K562 (cell line): ENCODE results near the gene SMARCA4. TPM values are rescaled to one million over a fixed set of nuclear protein-coding genes. Genes with fewer than 3 reads are reported as not detected.
A peak's percentile ranks its signal among the peaks of the same experiment; 100 is the strongest.

Source experiments
- ATAC-seq: fragments of 200-7000 bp; cut with Tn5 transposase; 3 replicates; pipeline ENCODE4 v1.9.1; 2020; ENCODE audit warnings: moderate library complexity
- BruUV-seq: library from RNA; stranded (reverse); fragments of 400-500 nt; replicated peaks from 2 replicates; lab custom pipeline; 2021; lab: Mats Ljungman, UMichigan
- CTCF ChIA-PET: fragments of 300-600 bp; formaldehyde crosslinking; extraction: SDS; loops from one replicate; lab custom pipeline; 2021; ENCODE audit warnings: low intra/inter-chr PET ratio; lab: Yijun Ruan, JAX
- POLR2A ChIA-PET: fragments of 300-600, 350-650 bp; sonication (Branson Sonifier 250); formaldehyde crosslinking; extraction: SDS; loops from one replicate; lab custom pipeline; 2021; ENCODE audit warnings: antibody characterized with exemption, inconsistent platforms; lab: Yijun Ruan, JAX
- DNase-seq, 4 experiments: peaks; one replicate each; pipeline versions ENCODE4 v3.0.0 to v3.0.0-alpha.2; 2011 to 2018; ENCODE audit warnings: low spot score in 3 of 4, mixed read lengths in 3 of 4; ENCODE audit errors: extremely low read depth in 1 of 4
- FAIRE-seq: peaks from 2 replicates; lab custom pipeline; 2011; peaks lifted over from hg19 to GRCh38; lab: Jason Lieb, UNC
- H2AFZ ChIP-seq: 2 replicates; pipeline ENCODE4 v1.6.0; 2011; ENCODE audit warnings: low read depth, low read length, control low read depth, inconsistent platforms
- H3K27ac ChIP-seq: fragments of 200-600 bp; 3 replicates; pipeline ENCODE4 v1.8.0; 2011; ENCODE audit warnings: low read depth, mild to moderate bottlenecking, control low read depth, inconsistent platforms, low read length, moderate library complexity, mixed read lengths; ENCODE audit errors: extremely low read depth
- H3K27me3 ChIP-seq, 2 experiments: fragments of 300-600 bp in 1 of 2; 2 replicates in 1 of 2; 3 replicates in 1 of 2; pipeline versions ENCODE4 v1.6.0 to v1.8.0; 2011; ENCODE audit warnings: inconsistent platforms in 2 of 2, low read length in 2 of 2, mild to moderate bottlenecking in 1 of 2, mixed read lengths in 1 of 2, moderate library complexity in 1 of 2; ENCODE audit not compliant: control insufficient read depth in 2 of 2, insufficient read depth in 2 of 2
- H3K36me3 ChIP-seq: fragments of 300-600 bp; 3 replicates; pipeline ENCODE4 v1.8.0; 2011; ENCODE audit warnings: mild to moderate bottlenecking, low read length, inconsistent platforms; ENCODE audit not compliant: control insufficient read depth, insufficient read depth
- H3K4me1 ChIP-seq, 2 experiments: fragments of 200-600 bp in 1 of 2; replicated peaks in 1 of 2; 2 replicates in 1 of 2; 3 replicates in 1 of 2; pipeline versions ENCODE4 v1.5.1 to v1.8.0; 2011; ENCODE audit warnings: inconsistent platforms in 2 of 2, low read length in 2 of 2, mild to moderate bottlenecking in 1 of 2, mixed read lengths in 1 of 2, moderate library complexity in 1 of 2; ENCODE audit not compliant: control insufficient read depth in 2 of 2, insufficient read depth in 2 of 2
- H3K4me2 ChIP-seq: 2 replicates; pipeline ENCODE4 v1.6.1; 2011; ENCODE audit warnings: low read length, control low read depth, inconsistent platforms, mixed read lengths; ENCODE audit not compliant: insufficient read depth
- H3K4me3 ChIP-seq: fragments of 200-600 bp; sonication (generic), shearing (Covaris generic); 2 replicates; pipeline ENCODE4 v1.5.1; 2016; ENCODE audit warnings: control low read depth, inconsistent platforms
- H3K79me2 ChIP-seq: fragments of 200-600 bp; 3 replicates; pipeline ENCODE4 v1.8.0; 2011; ENCODE audit warnings: low read length, inconsistent platforms; ENCODE audit not compliant: control insufficient read depth, insufficient read depth
- H3K9ac ChIP-seq, 2 experiments: 2 replicates each; pipeline versions ENCODE4 v1.6.0 to v1.6.1; 2011; ENCODE audit warnings: low read depth in 2 of 2, low read length in 2 of 2, control low read depth in 1 of 2, inconsistent platforms in 1 of 2, mild to moderate bottlenecking in 1 of 2, mixed read lengths in 1 of 2; ENCODE audit not compliant: insufficient read depth in 1 of 2
- H3K9me1 ChIP-seq: one replicate; pipeline ENCODE4 v1.6.0; 2011; ENCODE audit warnings: inconsistent platforms, mild to moderate bottlenecking, low read length, moderate library complexity; ENCODE audit not compliant: control insufficient read depth, insufficient read depth
- H3K9me3 ChIP-seq: replicated peaks from 2 replicates; pipeline ENCODE4 v1.5.1; 2011; ENCODE audit warnings: low read depth, low read length, inconsistent platforms; ENCODE audit not compliant: control insufficient read depth, insufficient read depth
- H4K20me1 ChIP-seq: replicated peaks from 2 replicates; pipeline ENCODE4 v1.6.1; 2011; ENCODE audit warnings: low read length, inconsistent platforms, mixed read lengths; ENCODE audit not compliant: control insufficient read depth, insufficient read depth
- CBX8 ChIP-seq: fragments of 200-600 bp; sonication (generic); IDR thresholded peaks from 2 replicates; pipeline ENCODE4 v1.6.1; 2012; ENCODE audit warnings: borderline replicate concordance, mixed run types, low read depth, mild to moderate bottlenecking, moderate library complexity, mixed read lengths, low read length, control low read depth, inconsistent platforms; ENCODE audit not compliant: poor library complexity, severe bottlenecking; ENCODE audit errors: extremely low read depth
- EGR1 ChIP-seq: fragments of 450-650 bp; conservative IDR thresholded peaks from 2 replicates; pipeline ENCODE4 v1.6.1; 2017; ENCODE audit warnings: mild to moderate bottlenecking
- ETV6 ChIP-seq, 3 experiments: fragments of 150-350 bp in 1 of 3; sonication (generic) in 1 of 3; formaldehyde crosslinking in 1 of 3; IDR thresholded peaks; 2 replicates each; pipeline versions ENCODE4 v1.6.1 to v1.8.0; 2014 to 2022; ENCODE audit warnings: borderline replicate concordance in 2 of 3, low read depth in 2 of 3, antibody characterized with exemption in 1 of 3, low read length in 1 of 3, mild to moderate bottlenecking in 1 of 3, missing genetic modification reagents in 1 of 3
- MBD2 ChIP-seq: sonication (generic); IDR thresholded peaks from 2 replicates; pipeline ENCODE4 v1.6.1; 2016; ENCODE audit warnings: low read depth, borderline replicate concordance
- NFE2L1 ChIP-seq: fragments of 450-650 bp; IDR thresholded peaks from 2 replicates; pipeline ENCODE4 v1.6.1; 2016; ENCODE audit warnings: missing genetic modification characterization, low read depth, mild to moderate bottlenecking, missing compliant biosample characterization, moderate library complexity, borderline replicate concordance
- NFIC ChIP-seq: fragments of 450-650 bp; IDR thresholded peaks from 2 replicates; pipeline ENCODE4 v1.6.1; 2017; ENCODE audit warnings: mild to moderate bottlenecking, inconsistent platforms
- POLR2A ChIP-seq: fragments of 450-650 bp; conservative IDR thresholded peaks from 2 replicates; pipeline ENCODE4 v1.6.1; 2016
- POLR2AphosphoS2 ChIP-seq: IDR thresholded peaks from 2 replicates; pipeline ENCODE4 v1.6.1; 2012; ENCODE audit warnings: low read length, improper control_type of control experiment
- PPARD ChIP-seq: fragments of 250-450 bp; sonication (Bioruptor Pico); IDR thresholded peaks from 2 replicates; pipeline ENCODE4 v1.8.0; 2022; ENCODE audit warnings: inconsistent platforms, mild to moderate bottlenecking, moderate library complexity
- RAD51 ChIP-seq: fragments of 450-650 bp; IDR thresholded peaks from 2 replicates; pipeline ENCODE4 v1.7.1; 2016; ENCODE audit warnings: low read depth, mild to moderate bottlenecking, borderline replicate concordance
- RBFOX2 ChIP-seq: fragments of 200-400 bp; formaldehyde crosslinking; IDR thresholded peaks from 2 replicates; pipeline ENCODE4 v1.6.1; 2017; ENCODE audit warnings: low read depth, mild to moderate bottlenecking, low read length, moderate library complexity
- SUPT5H ChIP-seq: fragments of 450-650 bp; IDR thresholded peaks from 2 replicates; pipeline ENCODE4 v1.6.1; 2016
- TAF7 ChIP-seq: fragments of 450-650 bp; IDR thresholded peaks from 2 replicates; pipeline ENCODE4 v1.6.1; 2016; ENCODE audit warnings: missing genetic modification characterization, missing compliant biosample characterization
- ZNF224 ChIP-seq: sonication (generic); formaldehyde crosslinking; IDR thresholded peaks from 2 replicates; pipeline ENCODE4 v1.8.0; 2022; ENCODE audit warnings: mild to moderate bottlenecking, missing genetic modification reagents
- ZNF232 ChIP-seq: sonication (generic); formaldehyde crosslinking; IDR thresholded peaks from 2 replicates; pipeline ENCODE4 v1.8.0; 2022; ENCODE audit warnings: mild to moderate bottlenecking, missing genetic modification reagents
- ZNF316 ChIP-seq: fragments of 450-650 bp; IDR thresholded peaks from 2 replicates; pipeline ENCODE4 v1.6.1; 2016
- ZNF766 ChIP-seq: fragments of 200-800 bp; sonication (Bioruptor generic); conservative IDR thresholded peaks from 2 replicates; pipeline ENCODE4 v1.6.1; 2016; ENCODE audit warnings: missing genetic modification characterization, missing compliant biosample characterization
- ZNF830 ChIP-seq: fragments of 250-450 bp; sonication (Bioruptor Pico); IDR thresholded peaks from 2 replicates; pipeline ENCODE4 v1.5.0; 2021; ENCODE audit warnings: mild to moderate bottlenecking
- WGBS: fragments of 100-300 bp; shearing (Covaris generic); methylation state at CpG from one replicate; pipeline ENCODE4 v1.1.6; 2016; ENCODE audit warnings: low coverage, mixed read lengths; ENCODE audit not compliant: insufficient coverage; ENCODE audit errors: missing lambda C conversion rate; 5-methylcytosine and 5-hydroxymethylcytosine counted together
- in situ Hi-C: fragments of 300-500 bp; cut with MboI; formaldehyde crosslinking; loops from 4 replicates; pipeline ENCODE4 v1.15.0; 2018; ENCODE audit warnings: inconsistent platforms, mixed read lengths
- intact Hi-C: fragments of 100-400 bp; cut with micrococcal nuclease; formaldehyde crosslinking; loops from 2 replicates; pipeline ENCODE4 v1.14.2; 2022
- polyA plus RNA-seq, 8 experiments: library from polyadenylated mRNA; depleted of rRNA in 4 of 8; stranded (reverse) in 5 of 8; unstranded in 3 of 8; fragments of >200 nt; fragmentation: Nextera tagmentation in 2 of 8; fragmentation: Illumina TruSeq in 1 of 8; extraction: Ambion mirVana in 2 of 8; extraction: Trizol in 1 of 8; gene quantifications; 2 replicates each; pipeline versions ENCODE4 v1.2.1 to v1.2.3, GENCODE V29; 2011 to 2014; ENCODE audit warnings: inconsistent platforms in 1 of 8, missing spikeins in 1 of 8
- total RNA-seq, 7 experiments: library from RNA; depleted of rRNA in 6 of 7; stranded (reverse); fragments of >200 nt in 6 of 7; fragmentation: Illumina TruSeq in 2 of 7; extraction: Trizol in 2 of 7; gene quantifications; 2 replicates each; pipeline versions ENCODE4 v1.2.1 to v1.2.3, GENCODE V29; 2011 to 2021; ENCODE audit warnings: low replicate concordance in 1 of 7
- TF ChIP-seq, protein P1 (sequence below): sonication (generic); formaldehyde crosslinking; IDR thresholded peaks from 2 replicates; pipeline ENCODE4 v1.8.0; 2022; ENCODE audit warnings: missing genetic modification reagents, mild to moderate bottlenecking, moderate library complexity, borderline replicate concordance
- TF ChIP-seq, protein P2 (sequence below): fragments of 200-800 bp; sonication (Bioruptor generic); IDR thresholded peaks from 2 replicates; pipeline ENCODE4 v1.6.1; 2017; ENCODE audit warnings: missing genetic modification characterization, missing compliant biosample characterization
- TF ChIP-seq, protein P3 (sequence below): fragments of 450-650 bp; IDR thresholded peaks from 2 replicates; pipeline ENCODE4 v1.7.0; 2016; ENCODE audit warnings: borderline replicate concordance

The SMARCA4 gene
- total and polyA plus RNA-seq, 9 of the 15 experiments (the other 6 are each of a cell fraction or from before 2014, with no cell fraction given) = 19.3 to 207 (median 52.1) TPM

DNA sequence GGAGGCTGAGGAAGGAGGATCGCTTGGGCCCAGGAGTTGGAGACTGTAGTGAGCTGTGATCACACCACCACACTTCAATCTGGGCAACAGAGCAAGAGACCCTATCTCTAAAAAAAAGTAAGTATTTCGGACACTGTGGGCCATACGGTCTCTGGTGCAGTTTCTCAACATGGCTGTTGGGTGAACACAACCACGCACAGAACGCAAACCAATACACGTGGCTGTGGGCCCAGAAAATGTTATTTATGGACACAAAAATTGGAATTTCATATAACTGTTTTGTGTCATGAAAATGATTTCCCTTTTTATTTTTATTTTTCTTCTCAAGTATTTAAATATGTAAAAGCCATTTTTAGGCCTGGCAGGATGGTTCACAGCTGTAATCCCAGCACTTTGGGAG lies 147.9 kb downstream of the SMARCA4 start:
- ChIA-PET CTCF (no interaction called here), POLR2A (interaction anchor here (0.6 to 1.6 kb wide), 5 partner anchors 10 to 64 kb away, joined by 4 to 5 read pairs (median 5); no protein-coding TSS in a partner anchor)
- 92% methylated on average over 6 of the region's 6 CpGs for WGBS
- TSS peak; percentile 35 for BruUV-seq
- FAIRE-seq (no peak), DNase-seq (no peak), ATAC-seq (no peak)
- Histone ChIP-seq H4K20me1 (peaks cover 28% of the 10 kb centered on the region), H3K4me2 (no peak overlapping the region), H3K27me3 (no peaks in the 10 kb centered on the region), H3K27ac (no peak overlapping the region), H3K36me3 (peaks cover 96% of the 10 kb centered on the region), H3K4me1 (peaks cover 0 to 14% of the 10 kb centered on the region in 2 experiments; a peak in 1 of 5 replicates), H2AFZ (no peak overlapping the region), H3K79me2 (peaks cover 54% of the 10 kb centered on the region), H3K9ac (no peak overlapping the region), H3K4me3 (no peak overlapping the region), H3K9me3 (no peaks in the 10 kb centered on the region), H3K9me1 (peaks cover 4% of the 10 kb centered on the region)
- in situ Hi-C loops = no loop called here
- intact Hi-C loops = no loop called here
- TF ChIP-seq MBD2 = no peak
- TF ChIP-seq, protein P1, sequence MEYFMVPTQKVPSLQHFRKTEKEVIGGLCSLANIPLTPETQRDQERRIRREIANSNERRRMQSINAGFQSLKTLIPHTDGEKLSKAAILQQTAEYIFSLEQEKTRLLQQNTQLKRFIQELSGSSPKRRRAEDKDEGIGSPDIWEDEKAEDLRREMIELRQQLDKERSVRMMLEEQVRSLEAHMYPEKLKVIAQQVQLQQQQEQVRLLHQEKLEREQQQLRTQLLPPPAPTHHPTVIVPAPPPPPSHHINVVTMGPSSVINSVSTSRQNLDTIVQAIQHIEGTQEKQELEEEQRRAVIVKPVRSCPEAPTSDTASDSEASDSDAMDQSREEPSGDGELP (CRISPR knock-in tag) = no peak
- TF ChIP-seq ZNF766 (CRISPR knock-in tag) = no peak
- TF ChIP-seq POLR2A = peak; percentile 14; the same call in 1 of the 2 replicates
- 0 out of 2 replicates have a peak, but pooled peaks have one; percentile 43 for TF ChIP-seq POLR2AphosphoS2
- TF ChIP-seq ETV6 (IDR thresholded peaks at IDR 0.05; ENCODE audit: borderline replicate concordance in 1 of 2, low read depth in 2 of 2, low read length in 1 of 2) = no peak
- TF ChIP-seq ETV6 (CRISPR knock-in tag; IDR thresholded peaks at IDR 0.05; ENCODE audit: borderline replicate concordance) = no peak
- TF ChIP-seq PPARD (CRISPR knock-in tag) = no peak
- no peak for TF ChIP-seq ZNF224
- TF ChIP-seq CBX8 = no peak
- TF ChIP-seq NFE2L1 = no peak
- TF ChIP-seq RBFOX2 = no peak
- TF ChIP-seq ZNF316 = no peak
- TF ChIP-seq ZNF232 (CRISPR knock-in tag) = no peak
- 0 out of 2 replicates have a peak, but pooled peaks have one; percentile 3 for TF ChIP-seq SUPT5H
- TF ChIP-seq RAD51 = no peak
- TF ChIP-seq NFIC = no peak
- TF ChIP-seq EGR1 = no peak
- no peak for TF ChIP-seq ZNF830
- TF ChIP-seq, protein P2, sequence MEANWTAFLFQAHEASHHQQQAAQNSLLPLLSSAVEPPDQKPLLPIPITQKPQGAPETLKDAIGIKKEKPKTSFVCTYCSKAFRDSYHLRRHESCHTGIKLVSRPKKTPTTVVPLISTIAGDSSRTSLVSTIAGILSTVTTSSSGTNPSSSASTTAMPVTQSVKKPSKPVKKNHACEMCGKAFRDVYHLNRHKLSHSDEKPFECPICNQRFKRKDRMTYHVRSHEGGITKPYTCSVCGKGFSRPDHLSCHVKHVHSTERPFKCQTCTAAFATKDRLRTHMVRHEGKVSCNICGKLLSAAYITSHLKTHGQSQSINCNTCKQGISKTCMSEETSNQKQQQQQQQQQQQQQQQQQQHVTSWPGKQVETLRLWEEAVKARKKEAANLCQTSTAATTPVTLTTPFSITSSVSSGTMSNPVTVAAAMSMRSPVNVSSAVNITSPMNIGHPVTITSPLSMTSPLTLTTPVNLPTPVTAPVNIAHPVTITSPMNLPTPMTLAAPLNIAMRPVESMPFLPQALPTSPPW = no peak
- TF ChIP-seq TAF7 (tag) = no peak
- TF ChIP-seq, protein P3, sequence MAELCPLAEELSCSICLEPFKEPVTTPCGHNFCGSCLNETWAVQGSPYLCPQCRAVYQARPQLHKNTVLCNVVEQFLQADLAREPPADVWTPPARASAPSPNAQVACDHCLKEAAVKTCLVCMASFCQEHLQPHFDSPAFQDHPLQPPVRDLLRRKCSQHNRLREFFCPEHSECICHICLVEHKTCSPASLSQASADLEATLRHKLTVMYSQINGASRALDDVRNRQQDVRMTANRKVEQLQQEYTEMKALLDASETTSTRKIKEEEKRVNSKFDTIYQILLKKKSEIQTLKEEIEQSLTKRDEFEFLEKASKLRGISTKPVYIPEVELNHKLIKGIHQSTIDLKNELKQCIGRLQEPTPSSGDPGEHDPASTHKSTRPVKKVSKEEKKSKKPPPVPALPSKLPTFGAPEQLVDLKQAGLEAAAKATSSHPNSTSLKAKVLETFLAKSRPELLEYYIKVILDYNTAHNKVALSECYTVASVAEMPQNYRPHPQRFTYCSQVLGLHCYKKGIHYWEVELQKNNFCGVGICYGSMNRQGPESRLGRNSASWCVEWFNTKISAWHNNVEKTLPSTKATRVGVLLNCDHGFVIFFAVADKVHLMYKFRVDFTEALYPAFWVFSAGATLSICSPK = no peak
